A673 (cell line): ENCODE data around the gene C8G.

ENCODE experiments used
- EZH2 ChIP-seq: fragments of 200-600 bp; sonication (generic); IDR thresholded peaks from 2 replicates; pipeline ENCODE4 v1.6.1; 2017; ENCODE audit warnings: borderline replicate concordance, low read depth, mild to moderate bottlenecking, mixed read lengths, antibody characterized with exemption, low read length; ENCODE audit not compliant: poor library complexity, severe bottlenecking
- TF ChIP-seq, protein P1 (sequence below): fragments of 300-800, 200-600 bp; sonication (generic); conservative IDR thresholded peaks from 2 replicates; pipeline ENCODE4 v1.5.1; 2017; ENCODE audit warnings: low read depth, mild to moderate bottlenecking, antibody characterized with exemption, low read length, moderate library complexity, mixed read lengths

DNA sequence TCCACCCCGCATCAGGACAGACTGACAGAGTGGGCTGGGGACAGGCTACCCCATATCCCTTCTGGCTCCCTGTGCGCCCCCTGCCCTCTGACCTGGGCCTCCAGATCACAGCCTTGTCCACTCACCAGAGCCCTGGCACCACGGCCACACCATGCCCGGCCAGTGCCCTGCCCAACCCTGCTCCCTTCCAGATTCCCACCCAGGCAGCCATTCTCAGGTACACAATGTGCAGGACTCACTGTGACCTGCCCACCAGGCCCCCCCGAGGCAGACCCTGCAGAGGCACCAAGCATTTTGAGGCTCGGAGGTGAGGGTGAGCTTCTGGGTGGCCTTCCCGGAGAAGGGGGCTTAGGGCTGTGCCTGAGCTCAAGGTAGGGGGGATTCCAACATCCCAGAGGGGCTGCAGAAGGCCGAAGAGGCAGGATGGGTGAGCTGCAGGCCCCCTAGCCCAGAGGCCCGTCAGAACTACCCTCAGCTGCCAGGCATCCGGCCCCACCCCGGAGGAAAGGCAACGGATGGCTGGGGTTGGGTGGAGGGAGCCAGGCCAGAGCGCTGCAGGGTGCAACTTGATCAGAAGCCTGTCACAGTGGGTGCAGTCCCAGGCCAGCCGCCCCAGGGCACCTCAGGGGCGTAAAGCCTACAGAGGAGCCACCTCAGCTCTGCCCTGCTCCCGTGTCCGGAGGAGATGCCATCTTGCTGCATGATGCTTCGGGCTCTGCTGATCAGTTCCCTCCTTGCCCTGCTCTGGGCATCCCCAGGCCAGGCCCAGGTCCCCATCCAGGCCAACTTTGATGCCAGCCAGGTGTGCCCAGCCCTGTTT is 37.4 kb downstream of the C8G start, which contains the start of gene LCNL1:
- TF ChIP-seq, protein P1, sequence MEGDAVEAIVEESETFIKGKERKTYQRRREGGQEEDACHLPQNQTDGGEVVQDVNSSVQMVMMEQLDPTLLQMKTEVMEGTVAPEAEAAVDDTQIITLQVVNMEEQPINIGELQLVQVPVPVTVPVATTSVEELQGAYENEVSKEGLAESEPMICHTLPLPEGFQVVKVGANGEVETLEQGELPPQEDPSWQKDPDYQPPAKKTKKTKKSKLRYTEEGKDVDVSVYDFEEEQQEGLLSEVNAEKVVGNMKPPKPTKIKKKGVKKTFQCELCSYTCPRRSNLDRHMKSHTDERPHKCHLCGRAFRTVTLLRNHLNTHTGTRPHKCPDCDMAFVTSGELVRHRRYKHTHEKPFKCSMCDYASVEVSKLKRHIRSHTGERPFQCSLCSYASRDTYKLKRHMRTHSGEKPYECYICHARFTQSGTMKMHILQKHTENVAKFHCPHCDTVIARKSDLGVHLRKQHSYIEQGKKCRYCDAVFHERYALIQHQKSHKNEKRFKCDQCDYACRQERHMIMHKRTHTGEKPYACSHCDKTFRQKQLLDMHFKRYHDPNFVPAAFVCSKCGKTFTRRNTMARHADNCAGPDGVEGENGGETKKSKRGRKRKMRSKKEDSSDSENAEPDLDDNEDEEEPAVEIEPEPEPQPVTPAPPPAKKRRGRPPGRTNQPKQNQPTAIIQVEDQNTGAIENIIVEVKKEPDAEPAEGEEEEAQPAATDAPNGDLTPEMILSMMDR: no peak
- TF ChIP-seq EZH2: no peak
